ENCODE data around the gene KLHDC4. TPM values are rescaled to one million over a fixed set of nuclear protein-coding genes. Genes with fewer than 3 reads are reported as not detected.

KLHDC4 gene
- total RNA-seq, 1 experiment from 2014 or later: 76.2 TPM

GRCh38 chr16:87725596-87726235, 40.1 kb downstream of the KLHDC4 start:
- H4K5ac ChIP-seq (ENCODE audit: insufficient read length, low read depth, low read length): no peak overlapping the region
- no peak overlapping the region for H3K4ac ChIP-seq (ENCODE audit: low read depth, low read length)
- H2BK15ac ChIP-seq (ENCODE audit: low read depth, low read length): no peak overlapping the region
- H3K4me1 ChIP-seq (ENCODE audit: insufficient read depth, low read length): no peaks in the 10 kb centered on the region
- H4K91ac ChIP-seq (ENCODE audit: insufficient read length, low read depth, low read length): no peak overlapping the region
- H3K27me3 ChIP-seq (ENCODE audit: insufficient read depth, low read length): no peaks in the 10 kb centered on the region
- H2AFZ ChIP-seq (ENCODE audit: low read length): no peak overlapping the region
- Mint-ChIP-seq H3K9me3 (no peaks in the 10 kb centered on the region), H3K4me1 (peaks cover 0 to 6% of the 10 kb centered on the region in 2 experiments; a peak in 1 of 4 replicates), H3K27ac (peak overlapping the region in 1 of 3 experiments; percentile 28; a peak in 2 of 7 replicates), H3K36me3 (ENCODE audit: insufficient read depth in 1 of 3, low read depth in 3 of 3) (peaks cover 45 to 85% (median 73%) of the 10 kb centered on the region in 3 experiments), H3K4me3 (no peak overlapping the region), H3K27me3 (ENCODE audit: low read depth) (no peaks in the 10 kb centered on the region)
- no peak overlapping the region for H3K23ac ChIP-seq (ENCODE audit: insufficient read length, low read depth, low read length)
- H3T11ph ChIP-seq (ENCODE audit: low read length): no peak overlapping the region
- H3K14ac ChIP-seq (ENCODE audit: insufficient read depth, low read length): no peak overlapping the region
- no peak overlapping the region for H3K9ac ChIP-seq (ENCODE audit: extremely low read depth, insufficient read length, low read length)
- no peak overlapping the region for H3K4me2 ChIP-seq (ENCODE audit: insufficient read depth, insufficient read length, low read length)
- H3K23me2 ChIP-seq (ENCODE audit: insufficient read length, low read depth, low read length, poor library complexity, severe bottlenecking): no peaks in the 10 kb centered on the region
- H2BK12ac ChIP-seq (ENCODE audit: insufficient read length, low read depth, low read length): no peak overlapping the region
- H3K79me2 ChIP-seq (ENCODE audit: insufficient read depth, low read length): peaks cover 4% of the 10 kb centered on the region; the same call in 1 of the 2 replicates
- no peak for TF ChIP-seq CTCF (conservative IDR thresholded peaks at IDR 0.05)
- WGBS (ENCODE audit: extremely low coverage, insufficient read length, low lambda C conversion rate): no CpG with 5 or more reads among the region's 28 CpGs
- no peaks in the 10 kb centered on the region for H3K9me3 ChIP-seq (ENCODE audit: control insufficient read depth, low read depth, low read length)
- no peak overlapping the region for H3K27ac ChIP-seq (ENCODE audit: insufficient read length, low read depth, low read length)
- no peak overlapping the region for H2BK5ac ChIP-seq (ENCODE audit: insufficient read length, low read length)
- no peak for DNase-seq
- no peak overlapping the region for H3K56ac ChIP-seq (ENCODE audit: insufficient read length, low read depth, low read length)
- no peak overlapping the region for H4K8ac ChIP-seq (replicated peaks; ENCODE audit: insufficient read length, low read depth, low read length)
- no peak overlapping the region for H2BK120ac ChIP-seq (ENCODE audit: low read depth, low read length, poor library complexity, severe bottlenecking)
- H3K79me1 ChIP-seq (ENCODE audit: insufficient read depth, low read depth, low read length, poor library complexity, severe bottlenecking): no peaks in the 10 kb centered on the region
- H2BK20ac ChIP-seq (ENCODE audit: low read depth, low read length, poor library complexity, severe bottlenecking): no peak overlapping the region
- H4K20me1 ChIP-seq (ENCODE audit: control insufficient read depth, insufficient read depth, insufficient read length): no peaks in the 10 kb centered on the region
- H2AK5ac ChIP-seq (ENCODE audit: insufficient read length, low read length): no peak overlapping the region
- H3K18ac ChIP-seq (ENCODE audit: insufficient read length, low read depth, low read length): no peak overlapping the region

All from H9 (cell line).